ENCODE measurements around the gene TNFRSF19. TPM values are rescaled to one million over a fixed set of nuclear protein-coding genes. Genes with fewer than 3 reads are reported as not detected.

Gene TNFRSF19
- total RNA-seq, 1 experiment from 2014 or later = 0.54 TPM

- no peaks in the 10 kb centered on the region for H3K36me3 ChIP-seq (ENCODE audit: control insufficient read depth, insufficient read depth, low read length)
- no peaks in the 10 kb centered on the region for H3K4me1 ChIP-seq (ENCODE audit: control insufficient read depth, insufficient read depth, low read length)
- no peaks in the 10 kb centered on the region; the same call in none of the 2 replicates for H3K27me3 ChIP-seq (ENCODE audit: control insufficient read depth, insufficient read depth, low read length)
- no TSS peak for BruUV-seq (replicated peaks)
- CTCF ChIA-PET = no interaction called here
- in situ Hi-C loops (cut with HindIII; ENCODE audit: low pct_unique_long_range_greater_than_20kb, low sequenced_read_pairs) = no loop called here
- no peaks in the 10 kb centered on the region for H3K9me3 ChIP-seq (ENCODE audit: control insufficient read depth, insufficient read depth, low read depth, low read length)
- ATAC-seq (no peak), DNase-seq (ENCODE audit: low read depth, low spot score) (no peak)
- intact Hi-C loops (cut with micrococcal nuclease; ENCODE audit: unreplicated experiment) = no loop called here
- POLR2A ChIA-PET = no interaction called here
- no peak overlapping the region for H3K27ac ChIP-seq (ENCODE audit: low read length)
- H3K4me3 ChIP-seq (ENCODE audit: low read depth in 2 of 2, low read length in 2 of 2) = no peak overlapping the region
- TF ChIP-seq, protein P1, sequence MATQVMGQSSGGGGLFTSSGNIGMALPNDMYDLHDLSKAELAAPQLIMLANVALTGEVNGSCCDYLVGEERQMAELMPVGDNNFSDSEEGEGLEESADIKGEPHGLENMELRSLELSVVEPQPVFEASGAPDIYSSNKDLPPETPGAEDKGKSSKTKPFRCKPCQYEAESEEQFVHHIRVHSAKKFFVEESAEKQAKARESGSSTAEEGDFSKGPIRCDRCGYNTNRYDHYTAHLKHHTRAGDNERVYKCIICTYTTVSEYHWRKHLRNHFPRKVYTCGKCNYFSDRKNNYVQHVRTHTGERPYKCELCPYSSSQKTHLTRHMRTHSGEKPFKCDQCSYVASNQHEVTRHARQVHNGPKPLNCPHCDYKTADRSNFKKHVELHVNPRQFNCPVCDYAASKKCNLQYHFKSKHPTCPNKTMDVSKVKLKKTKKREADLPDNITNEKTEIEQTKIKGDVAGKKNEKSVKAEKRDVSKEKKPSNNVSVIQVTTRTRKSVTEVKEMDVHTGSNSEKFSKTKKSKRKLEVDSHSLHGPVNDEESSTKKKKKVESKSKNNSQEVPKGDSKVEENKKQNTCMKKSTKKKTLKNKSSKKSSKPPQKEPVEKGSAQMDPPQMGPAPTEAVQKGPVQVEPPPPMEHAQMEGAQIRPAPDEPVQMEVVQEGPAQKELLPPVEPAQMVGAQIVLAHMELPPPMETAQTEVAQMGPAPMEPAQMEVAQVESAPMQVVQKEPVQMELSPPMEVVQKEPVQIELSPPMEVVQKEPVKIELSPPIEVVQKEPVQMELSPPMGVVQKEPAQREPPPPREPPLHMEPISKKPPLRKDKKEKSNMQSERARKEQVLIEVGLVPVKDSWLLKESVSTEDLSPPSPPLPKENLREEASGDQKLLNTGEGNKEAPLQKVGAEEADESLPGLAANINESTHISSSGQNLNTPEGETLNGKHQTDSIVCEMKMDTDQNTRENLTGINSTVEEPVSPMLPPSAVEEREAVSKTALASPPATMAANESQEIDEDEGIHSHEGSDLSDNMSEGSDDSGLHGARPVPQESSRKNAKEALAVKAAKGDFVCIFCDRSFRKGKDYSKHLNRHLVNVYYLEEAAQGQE (IDR thresholded peaks at IDR 0.05; ENCODE audit: insufficient read depth in 1 of 2, low read depth in 2 of 2, low read length in 1 of 2) = no peak
- TF ChIP-seq SIN3A (IDR thresholded peaks at IDR 0.05; ENCODE audit: borderline replicate concordance, insufficient read depth, low read depth, low read length) = no peak
- no peak for TF ChIP-seq CTCF (IDR thresholded peaks at IDR 0.05)
- no peak for TF ChIP-seq TCF7L2 (IDR thresholded peaks at IDR 0.05; ENCODE audit: low read depth, low read length)
- TF ChIP-seq POLR2AphosphoS5 (IDR thresholded peaks at IDR 0.05; ENCODE audit: low read depth, low read length) = no peak
Measured at GRCh38 chr13:23609874-23610576, 39.8 kb downstream of the TNFRSF19 start.

GRCh38 chr13:23610966-23611491, 40.8 kb downstream of the TNFRSF19 start:
- CTCF ChIA-PET = no interaction called here
- H3K27ac ChIP-seq (ENCODE audit: low read length) = no peak overlapping the region
- DNase-seq (ENCODE audit: low read depth, low spot score) = no peak
- TF ChIP-seq CTCF (IDR thresholded peaks at IDR 0.05) (no peak), SIN3A (IDR thresholded peaks at IDR 0.05; ENCODE audit: borderline replicate concordance, insufficient read depth, low read depth, low read length) (no peak), TCF7L2 (IDR thresholded peaks at IDR 0.05; ENCODE audit: low read depth, low read length) (no peak), POLR2AphosphoS5 (IDR thresholded peaks at IDR 0.05; ENCODE audit: low read depth, low read length) (no peak)
- TF ChIP-seq, protein P1 (IDR thresholded peaks at IDR 0.05; ENCODE audit: insufficient read depth in 1 of 2, low read depth in 2 of 2, low read length in 1 of 2) = no peak
- no TSS peak for BruUV-seq (replicated peaks)
- in situ Hi-C loops (cut with HindIII; ENCODE audit: low pct_unique_long_range_greater_than_20kb, low sequenced_read_pairs) = no loop called here
- no peak overlapping the region for H3K4me3 ChIP-seq (ENCODE audit: low read depth in 2 of 2, low read length in 2 of 2)
- H3K9me3 ChIP-seq (ENCODE audit: control insufficient read depth, insufficient read depth, low read depth, low read length) = no peaks in the 10 kb centered on the region
- no peaks in the 10 kb centered on the region; the same call in 1 of the 2 replicates for H3K27me3 ChIP-seq (ENCODE audit: control insufficient read depth, insufficient read depth, low read length)
- no peaks in the 10 kb centered on the region for H3K4me1 ChIP-seq (ENCODE audit: control insufficient read depth, insufficient read depth, low read length)
- POLR2A ChIA-PET = no interaction called here
- H3K36me3 ChIP-seq (ENCODE audit: control insufficient read depth, insufficient read depth, low read length) = no peaks in the 10 kb centered on the region
- no peak for ATAC-seq
- intact Hi-C loops (cut with micrococcal nuclease; ENCODE audit: unreplicated experiment) = no loop called here

All from Panc1 (cell line).